GM19463 (cell line): Measurements from ENCODE around the gene ASPA.
"Not testable (repeated sequence)": the region's sequence is repeated elsewhere in the genome, so short reads cannot be mapped to it uniquely, and the experiment has no call there.

ENCODE experiments used
- ATAC-seq: cut with Tn5 transposase; IDR thresholded peaks from one replicate; pipeline ENCODE4 v1.9.1; 2021; ENCODE audit warnings: mild to moderate bottlenecking, moderate library complexity; ENCODE audit not compliant: unreplicated experiment

The ASPA gene

GRCh38 chr17:3475812-3476610 is at the start of gene ASPA:
TSS of gene ASPA (plus strand) at chr17:3475997. CDS start at chr17:3476160, 163 bp downstream.
- ATAC-seq = no peak

- not testable (repeated sequence) for ATAC-seq
Observed at GRCh38 chr17:3433215-3433614, 42.6 kb upstream of the ASPA start.

DNA sequence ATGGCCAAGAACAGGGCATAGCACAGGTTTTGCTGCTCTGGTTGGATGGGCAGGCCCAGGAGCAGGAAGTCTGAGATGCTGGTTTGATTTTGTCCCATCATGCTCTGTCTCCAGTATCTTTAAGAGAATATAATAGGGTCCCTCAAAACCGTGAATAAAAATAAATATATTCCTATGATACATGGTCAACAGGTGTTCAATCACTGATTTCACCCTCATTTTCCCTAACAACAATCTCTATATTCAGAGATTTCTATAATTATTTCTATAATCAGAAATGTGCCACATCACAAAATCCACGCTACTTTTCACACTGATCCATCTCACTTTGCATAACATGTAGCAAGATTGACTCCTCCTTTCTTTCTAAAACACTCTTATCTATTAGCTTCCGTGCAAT is 42.1 kb upstream of the ASPA start, which contains the start of gene OR1E2:
Gene OR1E2 (minus strand): TSS at position 101 of the 400 bp plus-strand sequence. CDS start 0 bp downstream, at position 101.
- ATAC-seq = no peak

GRCh38 chr17:3438368-3438767 is 37.4 kb upstream of the ASPA start:
- no peak for ATAC-seq

- no peak for ATAC-seq
Observed at GRCh38 chr17:3440451-3440850, 35.3 kb upstream of the ASPA start.

DNA sequence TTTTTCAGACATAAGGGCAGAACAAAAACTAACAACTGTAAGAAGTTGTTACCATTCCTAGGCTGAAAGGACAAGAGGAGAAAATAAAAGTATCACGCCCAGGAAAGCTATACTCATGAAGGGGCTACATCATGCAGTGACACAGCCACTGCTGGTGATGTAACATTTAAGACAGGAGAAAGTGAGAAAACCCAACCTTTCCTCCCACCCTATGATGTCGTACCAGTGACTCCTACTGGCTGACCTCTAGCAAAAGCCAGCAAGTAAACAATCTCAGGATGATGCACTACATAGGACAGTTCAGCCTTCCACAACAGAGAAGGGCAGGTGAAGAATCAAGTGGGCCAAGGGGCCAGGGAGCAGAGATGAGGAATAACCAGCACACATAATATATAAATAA is 28.2 kb upstream of the ASPA start:
- no peak for ATAC-seq

- no peak for ATAC-seq
Observed at GRCh38 chr17:3448059-3448665, 27.6 kb upstream of the ASPA start.

DNA sequence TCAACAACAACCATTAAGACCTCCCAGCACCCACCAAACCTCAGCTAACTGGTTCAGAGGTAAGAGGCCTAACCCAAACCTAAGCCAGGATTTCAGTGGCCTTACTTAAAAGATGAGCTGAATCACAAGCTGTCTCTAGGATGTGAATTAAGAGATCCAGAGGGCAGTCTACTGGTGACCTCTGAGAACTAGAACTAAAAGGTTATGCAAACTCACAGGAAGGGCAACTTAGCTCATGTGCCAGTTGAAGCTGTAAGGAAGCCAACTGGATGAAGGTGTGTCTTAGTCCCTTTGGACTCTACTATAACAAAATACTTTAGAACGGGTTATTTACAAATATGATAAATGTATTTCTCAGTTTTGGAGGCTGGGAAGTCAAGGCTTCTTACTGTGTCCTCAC is 9.4 kb upstream of the ASPA start:
- ATAC-seq = not testable (repeated sequence)

- ATAC-seq = no peak
Observed at GRCh38 chr17:3469529-3469928, 6.3 kb upstream of the ASPA start.

DNA sequence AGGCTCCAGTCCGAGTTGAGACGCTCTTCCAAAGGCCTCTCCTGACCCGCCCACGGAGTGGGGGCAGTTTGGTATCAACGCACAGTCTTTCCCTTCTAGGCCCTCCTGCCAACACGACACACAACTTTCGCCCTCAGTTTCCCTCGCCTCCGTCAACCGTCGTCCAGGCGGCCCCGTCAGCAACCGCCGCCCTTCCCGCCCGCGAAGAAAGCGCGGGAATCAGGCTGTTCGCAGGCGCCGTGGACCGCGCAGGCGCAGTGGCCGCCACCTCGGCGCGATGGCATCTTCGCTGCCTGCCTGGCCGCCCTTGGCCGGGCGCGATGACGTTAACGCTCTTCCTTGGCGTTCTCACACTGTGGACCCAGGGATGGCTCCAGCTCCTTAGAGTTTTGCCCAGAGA is 4.2 kb upstream of the ASPA start, which contains the start of gene SPATA22:
Gene SPATA22 (minus strand): TSS at position 221 of the 400 bp plus-strand sequence. CDS start 2,494 bp downstream, outside the sequence.
- ATAC-seq = no peak

DNA sequence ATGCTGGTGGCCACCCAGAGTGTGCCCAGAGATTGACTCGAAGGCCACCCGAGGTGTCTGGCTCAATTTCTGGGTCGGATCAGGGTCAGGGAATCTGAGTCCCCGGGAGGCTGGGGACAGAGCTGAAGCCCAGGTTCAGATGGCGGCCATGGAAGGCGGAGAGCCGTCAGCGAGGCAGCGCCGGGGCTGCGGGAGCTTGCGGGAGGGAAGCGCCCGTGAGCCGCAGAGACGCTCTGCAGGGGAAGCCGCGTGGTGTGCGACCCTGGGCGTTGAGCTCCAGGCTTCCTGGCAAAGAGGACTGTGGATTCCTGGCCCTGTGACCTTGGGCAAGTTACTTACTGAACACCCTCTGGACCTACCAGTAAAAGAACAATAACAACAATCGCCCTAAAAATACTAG is 3.7 kb upstream of the ASPA start:
- no peak for ATAC-seq

DNA sequence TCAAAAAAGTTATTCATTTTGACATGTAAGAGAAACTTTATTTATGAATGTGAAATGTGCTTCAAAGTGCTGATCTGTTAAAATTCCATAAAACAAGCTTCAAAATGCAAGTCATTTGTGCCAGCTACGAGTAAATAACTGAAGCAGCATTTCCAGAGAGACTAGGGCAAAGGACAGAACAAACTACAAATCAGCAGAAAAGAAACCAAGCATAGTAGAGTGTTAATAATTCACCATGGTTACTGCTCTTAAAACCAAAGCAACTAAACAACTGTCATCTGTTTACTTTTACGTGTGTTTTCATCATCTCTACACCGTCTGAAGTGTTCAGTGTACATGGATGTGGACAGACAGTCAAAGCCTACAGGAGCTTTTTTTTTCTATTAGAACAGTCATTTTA is 1.6 kb upstream of the ASPA start:
- no peak for ATAC-seq

DNA sequence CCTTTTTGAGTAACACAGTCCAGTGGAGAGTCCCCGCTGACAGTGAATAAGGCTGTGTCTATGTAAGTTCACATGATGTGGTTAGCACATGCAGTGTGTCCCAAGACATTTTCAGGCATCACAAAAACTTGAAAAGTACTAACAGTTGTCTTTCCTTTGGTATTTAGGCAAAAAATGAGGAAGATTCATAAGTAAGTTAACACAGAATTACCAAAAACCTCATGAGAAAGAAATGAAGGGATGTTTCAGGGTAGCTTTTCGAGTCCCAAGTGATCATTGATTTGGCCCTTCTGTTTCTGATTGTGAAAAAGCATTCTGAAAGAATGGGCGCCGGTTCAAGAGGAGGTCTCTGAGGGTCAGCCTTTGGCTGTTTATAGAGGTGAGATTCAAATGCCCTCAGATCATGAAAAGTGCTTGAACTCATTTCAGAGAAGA is 529 bp upstream of the ASPA start:
- ATAC-seq = no peak

DNA sequence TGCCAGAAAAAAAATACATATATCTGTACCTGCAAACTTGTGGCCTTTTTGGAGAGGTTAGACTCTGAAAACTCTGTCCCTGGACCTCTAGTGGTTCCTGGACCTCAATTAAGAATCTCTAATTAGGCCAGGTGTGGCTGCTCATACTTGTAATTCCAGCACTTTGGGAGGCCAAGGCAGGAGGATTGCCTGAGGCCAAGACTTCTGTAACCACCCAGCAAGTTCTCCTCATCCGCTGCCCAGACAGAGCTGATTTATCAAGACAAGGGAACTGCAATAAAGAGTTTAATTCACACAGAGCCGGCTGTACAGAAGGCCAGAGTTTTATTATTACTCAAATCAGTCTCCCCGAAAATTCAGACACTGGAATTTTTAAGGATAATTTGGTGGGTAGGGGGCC is 4.2 kb downstream of the ASPA start:
- ATAC-seq = no peak

- ATAC-seq = no peak
Observed at GRCh38 chr17:3482852-3483251, 7.1 kb downstream of the ASPA start.

- no peak for ATAC-seq
Observed at GRCh38 chr17:3485481-3486068, 9.8 kb downstream of the ASPA start.

GRCh38 chr17:3497101-3497500 is 21.3 kb downstream of the ASPA start:
- ATAC-seq = no peak

- no peak for ATAC-seq
Observed at GRCh38 chr17:3501344-3501743, 25.5 kb downstream of the ASPA start.

DNA sequence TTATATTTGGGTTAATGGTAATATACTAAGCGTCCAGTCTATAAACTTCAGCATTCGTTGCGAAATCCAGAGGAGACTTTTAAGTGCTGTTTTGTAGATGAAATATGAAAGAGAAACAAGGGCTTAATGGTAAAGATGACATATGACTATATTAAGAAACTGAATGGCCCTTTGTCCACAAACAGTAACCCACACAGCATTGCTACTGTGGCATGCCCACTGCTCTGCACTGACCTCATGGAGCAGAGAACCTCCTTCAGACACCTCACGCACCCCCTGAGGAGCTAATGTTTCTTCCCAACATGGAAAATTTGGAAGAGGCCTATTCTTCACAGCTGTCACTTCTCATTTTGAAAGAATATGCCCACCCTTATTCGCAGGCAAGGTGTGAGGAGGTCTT is 26.7 kb downstream of the ASPA start:
- ATAC-seq = no peak

- ATAC-seq = no peak
Observed at GRCh38 chr17:3503285-3503684, 27.5 kb downstream of the ASPA start.

DNA sequence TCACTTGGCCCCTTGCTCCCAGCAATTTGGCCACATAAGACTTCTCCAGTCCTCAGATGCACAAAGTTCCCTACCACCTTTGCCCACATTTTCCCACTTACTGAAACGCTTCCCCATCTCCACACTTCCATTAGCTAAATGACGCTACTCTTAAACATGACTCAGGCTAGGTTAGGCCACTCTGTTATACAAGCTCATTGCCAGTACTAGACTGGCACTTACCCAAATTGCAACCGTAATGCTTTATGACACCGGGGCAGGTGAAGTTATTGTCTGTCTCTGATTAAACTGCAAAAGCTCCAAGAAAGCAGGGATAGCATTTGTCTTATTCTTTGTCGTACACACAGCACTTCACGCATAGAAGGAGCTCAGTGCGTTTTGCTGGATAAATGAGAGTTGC is 29.2 kb downstream of the ASPA start:
- ATAC-seq = no peak

DNA sequence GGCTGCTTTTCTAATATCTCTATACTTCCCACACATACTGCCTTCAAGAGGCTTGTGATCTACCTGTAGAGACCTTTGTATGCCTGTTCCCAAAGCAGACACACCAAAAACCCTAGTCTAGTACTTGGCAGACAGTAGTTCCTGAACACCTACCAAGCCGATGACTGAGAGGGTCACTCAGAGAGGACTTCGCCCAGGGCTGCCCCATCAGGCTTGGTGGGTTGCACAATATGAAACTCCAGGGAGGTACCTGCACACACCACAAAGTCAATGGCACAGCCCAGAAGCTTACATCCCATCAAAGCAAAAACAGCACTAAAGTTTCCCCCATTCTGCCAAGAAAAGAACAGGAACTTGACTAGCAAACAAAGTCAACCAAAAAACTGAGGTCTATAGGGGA is 30.3 kb downstream of the ASPA start:
- no peak for ATAC-seq
